ENCODE data around the gene CES5A.
"Not testable (repeated sequence)": the region's sequence is repeated elsewhere in the genome, so short reads cannot be mapped to it uniquely, and the experiment has no call there.

CES5A gene

GRCh38 chr16:55876854-55877253 lies 1.7 kb upstream of the CES5A start:
- TF ChIP-seq, protein P1, sequence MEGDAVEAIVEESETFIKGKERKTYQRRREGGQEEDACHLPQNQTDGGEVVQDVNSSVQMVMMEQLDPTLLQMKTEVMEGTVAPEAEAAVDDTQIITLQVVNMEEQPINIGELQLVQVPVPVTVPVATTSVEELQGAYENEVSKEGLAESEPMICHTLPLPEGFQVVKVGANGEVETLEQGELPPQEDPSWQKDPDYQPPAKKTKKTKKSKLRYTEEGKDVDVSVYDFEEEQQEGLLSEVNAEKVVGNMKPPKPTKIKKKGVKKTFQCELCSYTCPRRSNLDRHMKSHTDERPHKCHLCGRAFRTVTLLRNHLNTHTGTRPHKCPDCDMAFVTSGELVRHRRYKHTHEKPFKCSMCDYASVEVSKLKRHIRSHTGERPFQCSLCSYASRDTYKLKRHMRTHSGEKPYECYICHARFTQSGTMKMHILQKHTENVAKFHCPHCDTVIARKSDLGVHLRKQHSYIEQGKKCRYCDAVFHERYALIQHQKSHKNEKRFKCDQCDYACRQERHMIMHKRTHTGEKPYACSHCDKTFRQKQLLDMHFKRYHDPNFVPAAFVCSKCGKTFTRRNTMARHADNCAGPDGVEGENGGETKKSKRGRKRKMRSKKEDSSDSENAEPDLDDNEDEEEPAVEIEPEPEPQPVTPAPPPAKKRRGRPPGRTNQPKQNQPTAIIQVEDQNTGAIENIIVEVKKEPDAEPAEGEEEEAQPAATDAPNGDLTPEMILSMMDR (IDR thresholded peaks at IDR 0.05; ENCODE audit: insufficient read depth, missing control alignments), result no peak
- no peak for FAIRE-seq
- no peak for DNase-seq (ENCODE audit: insufficient read length, low spot score)

DNA sequence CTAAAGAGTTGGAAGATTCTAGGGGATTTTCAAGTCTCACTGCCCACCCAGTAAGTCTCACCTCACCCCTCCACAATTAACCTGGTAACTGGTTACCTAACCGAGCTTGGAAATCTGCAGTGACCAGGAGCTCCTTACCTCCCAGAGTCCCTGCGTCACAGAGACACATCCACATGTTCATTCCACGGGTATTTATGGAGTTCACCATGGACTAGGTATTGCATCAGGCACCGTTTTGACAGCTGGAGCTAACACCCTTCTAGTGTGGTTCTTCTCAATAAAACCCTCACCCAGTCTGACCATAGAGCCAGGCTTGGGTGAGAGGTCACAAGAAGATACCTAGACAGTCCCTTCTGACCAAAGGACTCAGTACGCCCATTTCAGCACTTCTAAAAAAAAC lies 2.1 kb downstream of the CES5A start:
- DNase-seq (ENCODE audit: insufficient read length, low spot score) (no peak), FAIRE-seq (no peak)
- TF ChIP-seq, protein P1 (IDR thresholded peaks at IDR 0.05; ENCODE audit: insufficient read depth, missing control alignments), result no peak

- DNase-seq (ENCODE audit: insufficient read length, low spot score) (no peak), FAIRE-seq (no peak)
- TF ChIP-seq, protein P1 (IDR thresholded peaks at IDR 0.05; ENCODE audit: insufficient read depth, missing control alignments), result no peak
Measured at GRCh38 chr16:55872130-55872529, 3.0 kb downstream of the CES5A start.

DNA sequence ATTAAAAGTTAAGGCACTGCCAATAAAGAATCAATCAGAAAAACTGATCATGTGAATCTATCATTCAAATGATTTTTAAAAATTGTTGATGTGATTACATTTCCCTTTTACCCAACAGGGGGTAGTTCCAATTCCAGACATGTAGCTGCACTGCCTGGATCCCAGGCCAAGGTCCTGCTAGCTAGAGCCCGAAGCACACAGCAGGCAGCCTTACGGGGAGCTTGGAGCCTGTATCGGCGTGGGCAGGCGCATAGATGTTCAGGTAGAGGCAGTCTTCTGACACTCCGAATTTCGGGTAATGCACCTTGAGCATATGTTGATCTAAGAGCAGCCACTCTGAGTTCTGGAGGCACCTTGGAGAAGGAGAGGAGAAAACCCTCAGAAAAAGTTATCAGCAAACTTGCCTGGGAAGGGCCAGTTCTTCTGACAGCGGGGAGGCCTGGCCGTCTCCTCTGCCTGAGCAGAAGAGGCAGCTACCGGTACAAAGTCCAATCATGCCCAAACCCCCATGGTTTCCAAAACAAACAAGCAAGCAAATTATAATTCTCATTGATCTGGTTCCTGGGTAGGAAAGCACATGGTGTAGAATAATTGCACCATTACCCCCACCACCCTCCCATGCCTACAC lies 3.6 kb downstream of the CES5A start:
- FAIRE-seq (no peak), DNase-seq (ENCODE audit: insufficient read length, low spot score) (no peak)
- TF ChIP-seq, protein P1 (IDR thresholded peaks at IDR 0.05; ENCODE audit: insufficient read depth, missing control alignments), result no peak

GRCh38 chr16:55868980-55869379 lies 6.2 kb downstream of the CES5A start:
- DNase-seq (ENCODE audit: insufficient read length, low spot score) (no peak), FAIRE-seq (no peak)
- TF ChIP-seq, protein P1 (IDR thresholded peaks at IDR 0.05; ENCODE audit: insufficient read depth, missing control alignments), result no peak

DNA sequence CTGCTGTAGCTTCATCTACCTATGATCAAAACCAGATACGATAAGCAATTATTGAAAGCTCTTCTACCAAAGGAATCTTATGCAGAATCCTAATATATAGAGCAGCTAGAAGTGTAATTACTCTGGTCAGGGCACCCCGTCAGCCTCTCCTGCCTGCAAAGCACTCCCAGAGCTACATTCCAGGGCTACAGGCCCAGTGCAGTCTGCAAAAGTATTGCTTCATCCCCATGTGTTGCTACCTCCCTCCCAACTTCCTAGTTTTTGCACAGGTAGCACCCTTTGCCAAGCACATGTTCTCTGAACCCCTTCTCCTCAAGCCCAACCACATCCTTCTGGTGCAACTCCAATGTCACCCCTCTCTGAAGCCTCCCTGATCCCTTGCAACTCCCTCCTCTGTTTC lies 7.0 kb downstream of the CES5A start:
- no peak for FAIRE-seq
- TF ChIP-seq, protein P1 (IDR thresholded peaks at IDR 0.05; ENCODE audit: insufficient read depth, missing control alignments), result no peak
- no peak for DNase-seq (ENCODE audit: insufficient read length, low spot score)

DNA sequence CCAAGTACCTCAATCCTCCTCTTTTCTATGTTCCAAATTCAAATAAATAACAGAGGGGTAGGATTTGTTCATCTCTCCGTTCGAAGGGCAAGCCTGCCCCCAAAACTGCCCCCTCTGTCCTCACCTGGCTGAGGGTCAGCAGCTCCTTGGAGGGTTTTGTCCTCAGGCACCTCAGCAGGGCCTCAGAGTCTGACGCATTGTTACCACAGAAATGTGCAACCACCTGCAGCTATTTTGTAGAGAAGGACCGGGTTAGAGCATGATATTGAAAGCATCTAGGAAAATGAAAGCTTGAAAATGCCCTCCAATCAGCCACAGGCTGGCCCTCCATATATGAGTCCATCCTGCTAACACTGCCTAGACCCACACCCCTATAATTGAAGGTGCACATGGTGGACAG lies 13.9 kb downstream of the CES5A start:
- DNase-seq (ENCODE audit: insufficient read length, low spot score), result no peak
- no peak for FAIRE-seq
- TF ChIP-seq, protein P1 (IDR thresholded peaks at IDR 0.05; ENCODE audit: insufficient read depth, missing control alignments), result no peak

- not testable (repeated sequence) for FAIRE-seq; DNase-seq (ENCODE audit: insufficient read length, low spot score)
Measured at GRCh38 chr16:55857650-55858049, 17.5 kb downstream of the CES5A start.
